Upper lobe of right lung (tissue), 1 donor: ENCODE data around the gene PRKCA. TPM values are rescaled to one million over a fixed set of nuclear protein-coding genes. Genes with fewer than 3 reads are reported as not detected.
A peak's percentile ranks its signal among the peaks of the same experiment; 100 is the strongest.

Experiments
- ATAC-seq: fragments of 200-7000 bp; cut with Tn5 transposase; one replicate; pipeline ENCODE4 v1.9.1; 2020; ENCODE audit warnings: mild to moderate bottlenecking, moderate library complexity
- DNase-seq: peaks from one replicate; pipeline ENCODE4 v3.0.0-alpha.2; 2020
- H3K27ac ChIP-seq: fragments of 200-600 bp; one replicate; pipeline ENCODE4 v1.8.0; 2022
- H3K27me3 ChIP-seq: fragments of 200-600 bp; one replicate; pipeline ENCODE4 v1.8.0; 2022; ENCODE audit warnings: mild to moderate bottlenecking
- H3K36me3 ChIP-seq: fragments of 200-600 bp; one replicate; pipeline ENCODE4 v1.8.0; 2022
- H3K4me1 ChIP-seq: fragments of 200-600 bp; one replicate; pipeline ENCODE4 v1.8.0; 2022
- H3K4me3 ChIP-seq: fragments of 200-600 bp; one replicate; pipeline ENCODE4 v1.8.0; 2022; ENCODE audit warnings: mild to moderate bottlenecking
- H3K9me3 ChIP-seq: fragments of 200-600 bp; one replicate; pipeline ENCODE4 v1.8.0; 2022
- intact Hi-C: fragments of 100-400 bp; cut with DNase I; formaldehyde crosslinking; loops from one replicate; pipeline ENCODE4 v1.11.0; 2022
- total RNA-seq: library from RNA; stranded (reverse); fragmentation: NEBNext Ultra II Directional; extraction: Animal tissue kit (Norgen Biotek cat#: 25700); gene quantifications from one replicate; pipeline ENCODE4 v1.2.1, GENCODE V29; 2021
- TF ChIP-seq, protein P1 (sequence below): fragments of 200-600 bp; IDR thresholded peaks from one replicate; pipeline ENCODE4 v1.8.0; 2022; ENCODE audit warnings: antibody characterized with exemption
- donor health status: DM: no; HTN: yes; CAD: no; lungs with severe emphysema.

PRKCA gene
- total RNA-seq, 1 donor from 2014 or later = 43.4 TPM

DNA sequence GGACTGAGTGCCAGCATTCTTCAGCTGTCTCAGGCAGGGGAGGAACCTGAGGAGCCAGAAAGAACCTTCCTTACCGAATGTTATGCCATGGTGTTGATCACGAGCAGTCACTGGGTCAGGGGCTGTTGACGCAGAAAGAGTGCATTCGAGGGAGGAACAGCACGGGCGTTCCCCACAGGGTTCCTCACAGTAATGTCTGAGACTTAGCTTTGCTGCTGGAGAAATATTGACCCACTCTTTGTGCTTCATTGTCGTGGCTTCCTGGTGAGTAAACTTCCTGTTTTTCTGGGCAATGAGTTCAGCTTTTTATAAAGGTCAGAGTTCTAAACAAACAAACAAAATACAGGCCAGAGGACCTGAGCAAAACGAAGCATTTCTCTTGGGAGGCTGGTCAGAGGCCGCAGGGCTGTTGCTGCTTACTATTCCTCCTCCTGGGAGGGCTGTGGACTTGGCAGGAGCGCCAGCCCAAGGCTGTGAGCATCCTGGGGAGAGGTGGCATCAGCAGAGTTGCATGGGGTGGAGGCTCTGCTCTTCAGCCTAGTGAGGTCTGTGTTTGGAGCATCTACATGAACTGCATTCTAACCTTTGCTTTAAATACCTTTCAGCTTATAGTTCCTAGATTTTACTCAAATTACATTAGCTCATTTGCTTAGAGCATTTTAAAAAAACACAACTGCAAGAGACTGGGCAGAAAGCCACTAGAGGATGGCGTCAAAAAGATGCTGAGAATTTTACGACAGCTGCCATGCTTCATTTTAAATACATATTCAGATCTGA, 389.4 kb downstream of the PRKCA start:
- TF ChIP-seq, protein P1, sequence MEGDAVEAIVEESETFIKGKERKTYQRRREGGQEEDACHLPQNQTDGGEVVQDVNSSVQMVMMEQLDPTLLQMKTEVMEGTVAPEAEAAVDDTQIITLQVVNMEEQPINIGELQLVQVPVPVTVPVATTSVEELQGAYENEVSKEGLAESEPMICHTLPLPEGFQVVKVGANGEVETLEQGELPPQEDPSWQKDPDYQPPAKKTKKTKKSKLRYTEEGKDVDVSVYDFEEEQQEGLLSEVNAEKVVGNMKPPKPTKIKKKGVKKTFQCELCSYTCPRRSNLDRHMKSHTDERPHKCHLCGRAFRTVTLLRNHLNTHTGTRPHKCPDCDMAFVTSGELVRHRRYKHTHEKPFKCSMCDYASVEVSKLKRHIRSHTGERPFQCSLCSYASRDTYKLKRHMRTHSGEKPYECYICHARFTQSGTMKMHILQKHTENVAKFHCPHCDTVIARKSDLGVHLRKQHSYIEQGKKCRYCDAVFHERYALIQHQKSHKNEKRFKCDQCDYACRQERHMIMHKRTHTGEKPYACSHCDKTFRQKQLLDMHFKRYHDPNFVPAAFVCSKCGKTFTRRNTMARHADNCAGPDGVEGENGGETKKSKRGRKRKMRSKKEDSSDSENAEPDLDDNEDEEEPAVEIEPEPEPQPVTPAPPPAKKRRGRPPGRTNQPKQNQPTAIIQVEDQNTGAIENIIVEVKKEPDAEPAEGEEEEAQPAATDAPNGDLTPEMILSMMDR = no peak
- H3K4me1 ChIP-seq = peaks cover 7% of the 10 kb centered on the region
- peaks cover 27% of the 10 kb centered on the region for H3K36me3 ChIP-seq
- no peak overlapping the region for H3K4me3 ChIP-seq
- intact Hi-C loops = no loop called here
- no peaks in the 10 kb centered on the region for H3K9me3 ChIP-seq
- ATAC-seq (peak; percentile 85), DNase-seq (no peak)
- H3K27me3 ChIP-seq = no peaks in the 10 kb centered on the region
- H3K27ac ChIP-seq = no peak overlapping the region

DNA sequence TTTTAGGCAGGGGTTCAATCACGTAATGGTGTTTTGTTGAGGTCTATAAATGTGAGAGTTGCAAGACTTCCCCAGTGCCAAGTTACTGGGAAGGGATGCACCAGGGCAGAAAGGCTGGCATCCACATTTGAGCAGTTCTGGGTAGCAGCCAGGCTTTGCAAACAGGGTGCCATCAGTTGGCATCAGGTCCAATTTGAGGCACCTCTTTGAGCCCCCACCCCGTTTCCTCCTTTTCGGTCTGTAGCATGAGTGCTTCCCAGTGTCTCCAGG, 389.9 kb downstream of the PRKCA start:
- Histone ChIP-seq H3K4me3 (no peak overlapping the region), H3K9me3 (no peaks in the 10 kb centered on the region), H3K4me1 (peaks cover 7% of the 10 kb centered on the region), H3K27ac (no peak overlapping the region), H3K36me3 (peaks cover 29% of the 10 kb centered on the region), H3K27me3 (no peaks in the 10 kb centered on the region)
- TF ChIP-seq, protein P1 = no peak
- intact Hi-C loops = no loop called here
- ATAC-seq (no peak), DNase-seq (no peak)

DNA sequence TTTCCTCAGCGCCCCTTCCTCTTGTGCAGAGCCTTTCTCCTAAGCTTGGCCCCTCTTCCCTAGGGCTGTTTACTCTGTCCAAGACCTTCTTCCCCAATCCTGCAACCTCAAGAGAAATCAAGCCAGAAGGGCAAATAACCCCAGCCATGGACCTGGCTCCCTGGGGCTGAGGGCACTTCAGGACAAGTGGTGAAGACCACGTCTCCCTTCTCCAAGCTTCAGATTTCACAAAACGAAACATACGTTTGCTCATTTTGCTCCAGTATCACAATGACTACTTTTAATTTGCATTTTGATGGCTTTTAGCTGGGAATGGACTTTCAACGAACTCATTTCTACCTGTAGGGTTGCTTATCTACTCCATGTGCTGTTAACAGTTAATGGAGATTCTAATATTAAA, 392.7 kb downstream of the PRKCA start:
- intact Hi-C loops = no loop called here
- no peak overlapping the region for H3K4me3 ChIP-seq
- no peak for ATAC-seq
- H3K27ac ChIP-seq = no peak overlapping the region
- TF ChIP-seq, protein P1 = no peak
- DNase-seq = no peak
- no peaks in the 10 kb centered on the region for H3K27me3 ChIP-seq
- H3K9me3 ChIP-seq = no peaks in the 10 kb centered on the region
- H3K36me3 ChIP-seq = peaks cover 15% of the 10 kb centered on the region
- peaks cover 7% of the 10 kb centered on the region for H3K4me1 ChIP-seq

DNA sequence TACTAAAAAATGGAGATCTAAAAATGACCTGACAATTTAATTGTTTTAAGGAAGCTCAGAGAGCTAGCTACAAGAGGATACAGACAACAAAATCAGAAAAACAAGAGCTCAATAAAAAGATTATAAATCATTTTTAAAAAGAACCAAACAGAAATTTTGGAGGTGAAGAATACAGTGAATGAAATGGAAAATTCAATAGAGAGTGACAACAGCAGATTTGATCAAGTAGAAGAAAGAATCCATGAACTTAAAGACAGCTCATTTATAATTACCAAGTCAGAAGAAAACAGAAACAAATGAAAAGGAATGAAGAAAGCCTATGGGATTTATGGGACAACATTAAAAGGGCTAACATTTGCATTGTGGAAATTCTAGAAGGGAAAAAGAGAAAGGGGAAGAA, 395.9 kb downstream of the PRKCA start:
- intact Hi-C loops = no loop called here
- DNase-seq (no peak), ATAC-seq (no peak)
- H3K27me3 ChIP-seq = no peaks in the 10 kb centered on the region
- H3K4me1 ChIP-seq = no peaks in the 10 kb centered on the region
- no peak overlapping the region for H3K4me3 ChIP-seq
- H3K27ac ChIP-seq = no peak overlapping the region
- TF ChIP-seq, protein P1 = no peak
- H3K36me3 ChIP-seq = peaks cover 15% of the 10 kb centered on the region
- H3K9me3 ChIP-seq = no peaks in the 10 kb centered on the region

DNA sequence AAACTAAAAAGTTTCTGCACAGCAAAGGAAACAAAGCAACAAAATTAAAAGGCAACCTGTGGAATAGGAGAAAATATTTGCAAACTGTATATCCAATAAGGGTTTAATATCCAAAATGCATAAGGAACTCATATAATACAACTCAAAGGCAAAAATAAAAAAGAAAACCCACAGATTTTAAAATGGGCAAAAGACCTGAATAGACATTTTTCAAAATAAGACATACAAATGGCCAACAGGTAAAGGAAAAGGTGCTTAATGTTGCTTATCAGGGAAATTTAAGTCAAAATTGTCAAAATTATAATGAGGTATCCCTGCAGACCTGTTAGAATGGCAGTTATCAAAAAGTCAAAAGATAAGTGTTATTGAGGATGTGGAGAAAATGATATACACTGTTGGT, 399.0 kb downstream of the PRKCA start:
- intact Hi-C loops = no loop called here
- Histone ChIP-seq H3K27ac (no peak overlapping the region), H3K4me3 (no peak overlapping the region), H3K36me3 (peaks cover 12% of the 10 kb centered on the region), H3K4me1 (no peaks in the 10 kb centered on the region), H3K9me3 (no peaks in the 10 kb centered on the region), H3K27me3 (no peaks in the 10 kb centered on the region)
- ATAC-seq = no peak
- no peak for DNase-seq
- TF ChIP-seq, protein P1 = no peak
